ENCODE results near the gene WWOX.

- TF ChIP-seq EZH2phosphoT487 (IDR thresholded peaks at IDR 0.05; ENCODE audit: low read depth, severe bottlenecking, unreplicated experiment): no peak
- no peak for TF ChIP-seq CTCF (IDR thresholded peaks at IDR 0.05; ENCODE audit: poor library complexity)
- no peak for TF ChIP-seq EZH2 (IDR thresholded peaks at IDR 0.05; ENCODE audit: borderline replicate concordance)
These were observed 890.9 kb downstream of the WWOX start for GRCh38 chr16:78990309-78990701.

Data from hepatocyte (in vitro differentiated cells).